Neural progenitor cell (in vitro differentiated cells): ENCODE measurements around the gene CYP27B1. TPM values are rescaled to one million over a fixed set of nuclear protein-coding genes. Genes with fewer than 3 reads are reported as not detected.

ENCODE experiments used
- DNase-seq: peaks from one replicate; pipeline ENCODE4 v3.0.0-alpha.2; 2016; ENCODE audit warnings: low spot score
- H2AFZ ChIP-seq: fragments of 200-600 bp; sonication (generic); replicated peaks from 2 replicates; pipeline ENCODE4 v1.6.1; 2016; ENCODE audit warnings: antibody characterized with exemption
- H3F3A ChIP-seq: fragments of 200-600 bp; sonication (generic); 2 replicates; pipeline ENCODE4 v1.6.1; 2016; ENCODE audit warnings: antibody characterized with exemption, low read depth
- H3K27ac ChIP-seq: fragments of 200-600 bp; sonication (generic); 2 replicates; pipeline ENCODE4 v1.5.1; 2016; ENCODE audit warnings: mild to moderate bottlenecking
- H3K27me3 ChIP-seq: fragments of 200-600 bp; sonication (generic); 2 replicates; pipeline ENCODE4 v1.6.1; 2016; ENCODE audit warnings: mild to moderate bottlenecking, moderate library complexity
- H3K36me3 ChIP-seq: fragments of 200-600 bp; sonication (generic); 2 replicates; pipeline ENCODE4 v1.5.1; 2016
- H3K4me1 ChIP-seq: fragments of 200-600 bp; sonication (generic); 2 replicates; pipeline ENCODE4 v1.6.1; 2016; ENCODE audit warnings: mixed run types
- H3K4me2 ChIP-seq: fragments of 200-600 bp; sonication (generic); 2 replicates; pipeline ENCODE4 v1.6.1; 2016
- H3K4me3 ChIP-seq: fragments of 200-600 bp; sonication (generic); 2 replicates; pipeline ENCODE4 v1.5.1; 2016
- H3K79me2 ChIP-seq: fragments of 200-600 bp; sonication (generic); 2 replicates; pipeline ENCODE4 v1.6.1; 2016; ENCODE audit warnings: low read depth
- H3K9ac ChIP-seq: fragments of 200-600 bp; sonication (generic); 2 replicates; pipeline ENCODE4 v1.6.1; 2016
- H3K9me3 ChIP-seq: fragments of 200-600 bp; sonication (generic); 2 replicates; pipeline ENCODE4 v1.5.1; 2016; ENCODE audit warnings: low read depth
- H4K20me1 ChIP-seq: fragments of 200-600 bp; sonication (generic); 2 replicates; pipeline ENCODE4 v1.6.1; 2016; ENCODE audit warnings: low read depth
- H3K27ac Mint-ChIP-seq: 3 replicates; pipeline ENCODE4 v1.8.0; 2021; ENCODE audit warnings: mixed read lengths
- H3K27me3 Mint-ChIP-seq: 2 replicates; pipeline ENCODE4 v1.8.0; 2022; ENCODE audit warnings: low read depth, mild to moderate bottlenecking, inconsistent platforms, moderate library complexity, mixed read lengths; ENCODE audit not compliant: insufficient read depth
- H3K36me3 Mint-ChIP-seq: 3 replicates; pipeline ENCODE4 v1.8.0; 2021; ENCODE audit warnings: mixed read lengths
- H3K4me1 Mint-ChIP-seq: 3 replicates; pipeline ENCODE4 v1.8.0; 2021; ENCODE audit warnings: mixed read lengths
- H3K4me3 Mint-ChIP-seq: 3 replicates; pipeline ENCODE4 v1.8.0; 2021; ENCODE audit warnings: mild to moderate bottlenecking, moderate library complexity, mixed read lengths
- H3K9me3 Mint-ChIP-seq: 3 replicates; pipeline ENCODE4 v1.8.0; 2020; ENCODE audit warnings: mixed read lengths
- EZH2 ChIP-seq: fragments of 200-600 bp; sonication (generic); IDR thresholded peaks from 2 replicates; pipeline ENCODE4 v1.6.1; 2017; ENCODE audit warnings: antibody characterized with exemption, mild to moderate bottlenecking, moderate library complexity
- EZH2phosphoT487 ChIP-seq: fragments of 200-600 bp; sonication (generic); IDR thresholded peaks from 2 replicates; pipeline ENCODE4 v1.6.1; 2017; ENCODE audit warnings: antibody characterized with exemption
- total RNA-seq: library from RNA; depleted of rRNA; stranded (reverse); fragments of >200 nt; gene quantifications from 2 replicates; pipeline ENCODE4 v1.2.3, GENCODE V29; 2015; ENCODE audit warnings: low replicate concordance
- TF ChIP-seq, protein P1 (sequence below): fragments of 200-600 bp; sonication (generic); IDR thresholded peaks from 2 replicates; pipeline ENCODE4 v1.5.1; 2017; ENCODE audit warnings: antibody characterized with exemption, mild to moderate bottlenecking

CYP27B1 gene
- total RNA-seq, 1 donor from 2014 or later: 0.17 TPM

DNA sequence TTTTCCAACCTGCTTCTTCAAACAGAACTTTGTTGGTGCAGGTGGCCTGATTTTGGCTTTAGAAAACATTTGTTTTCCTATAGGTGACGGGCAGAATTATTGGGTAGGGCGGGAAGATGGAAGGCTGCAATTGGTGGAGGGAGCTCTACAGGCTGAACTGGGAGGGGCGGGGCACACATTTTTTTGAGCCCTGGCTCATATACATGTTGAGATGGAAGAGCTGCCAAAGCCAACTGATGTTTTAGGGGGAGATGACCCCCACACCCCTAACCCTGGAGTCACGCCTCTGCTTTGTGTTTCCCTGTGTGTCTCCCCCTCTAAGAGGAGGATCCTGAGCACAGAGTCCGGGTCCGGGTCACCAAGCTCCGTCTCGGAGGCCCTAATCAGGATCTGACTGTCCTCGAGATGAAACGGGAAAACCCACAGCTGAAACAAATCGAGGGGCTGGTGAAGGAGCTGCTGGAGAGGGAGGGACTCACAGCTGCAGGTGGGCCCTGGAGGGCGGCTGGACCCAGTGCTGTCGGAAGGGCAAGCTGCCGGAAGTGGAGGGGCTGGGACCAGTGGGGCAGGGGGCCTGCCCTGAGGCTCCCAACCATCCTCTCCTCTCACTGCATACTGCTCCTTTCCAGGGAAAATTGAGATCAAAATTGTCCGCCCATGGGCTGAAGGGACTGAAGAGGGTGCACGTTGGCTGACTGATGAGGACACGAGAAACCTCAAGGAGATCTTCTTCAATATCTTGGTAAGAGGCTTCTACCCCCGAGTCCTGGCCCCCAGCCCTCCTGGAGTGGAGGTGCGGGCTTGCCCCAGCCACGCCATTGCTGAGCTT lies 46.9 kb downstream of the CYP27B1 start:
- Mint-ChIP-seq H3K36me3 (peaks cover 5% of the 10 kb centered on the region), H3K4me1 (peaks cover 6% of the 10 kb centered on the region), H3K27ac (no peak overlapping the region), H3K27me3 (peaks cover 8% of the 10 kb centered on the region), H3K9me3 (no peaks in the 10 kb centered on the region), H3K4me3 (no peak overlapping the region)
- Histone ChIP-seq H3K9ac (no peak overlapping the region), H3K27me3 (peaks cover 24% of the 10 kb centered on the region), H3K79me2 (no peaks in the 10 kb centered on the region), H4K20me1 (no peaks in the 10 kb centered on the region), H3K4me3 (no peak overlapping the region), H3K4me1 (no peaks in the 10 kb centered on the region), H2AFZ (no peak overlapping the region), H3K27ac (no peak overlapping the region), H3K36me3 (no peaks in the 10 kb centered on the region), H3K4me2 (no peak overlapping the region), H3F3A (no peaks in the 10 kb centered on the region), H3K9me3 (no peaks in the 10 kb centered on the region)
- TF ChIP-seq, protein P1, sequence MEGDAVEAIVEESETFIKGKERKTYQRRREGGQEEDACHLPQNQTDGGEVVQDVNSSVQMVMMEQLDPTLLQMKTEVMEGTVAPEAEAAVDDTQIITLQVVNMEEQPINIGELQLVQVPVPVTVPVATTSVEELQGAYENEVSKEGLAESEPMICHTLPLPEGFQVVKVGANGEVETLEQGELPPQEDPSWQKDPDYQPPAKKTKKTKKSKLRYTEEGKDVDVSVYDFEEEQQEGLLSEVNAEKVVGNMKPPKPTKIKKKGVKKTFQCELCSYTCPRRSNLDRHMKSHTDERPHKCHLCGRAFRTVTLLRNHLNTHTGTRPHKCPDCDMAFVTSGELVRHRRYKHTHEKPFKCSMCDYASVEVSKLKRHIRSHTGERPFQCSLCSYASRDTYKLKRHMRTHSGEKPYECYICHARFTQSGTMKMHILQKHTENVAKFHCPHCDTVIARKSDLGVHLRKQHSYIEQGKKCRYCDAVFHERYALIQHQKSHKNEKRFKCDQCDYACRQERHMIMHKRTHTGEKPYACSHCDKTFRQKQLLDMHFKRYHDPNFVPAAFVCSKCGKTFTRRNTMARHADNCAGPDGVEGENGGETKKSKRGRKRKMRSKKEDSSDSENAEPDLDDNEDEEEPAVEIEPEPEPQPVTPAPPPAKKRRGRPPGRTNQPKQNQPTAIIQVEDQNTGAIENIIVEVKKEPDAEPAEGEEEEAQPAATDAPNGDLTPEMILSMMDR: no peak
- no peak for TF ChIP-seq EZH2phosphoT487
- TF ChIP-seq EZH2: no peak
- no peak for DNase-seq

DNA sequence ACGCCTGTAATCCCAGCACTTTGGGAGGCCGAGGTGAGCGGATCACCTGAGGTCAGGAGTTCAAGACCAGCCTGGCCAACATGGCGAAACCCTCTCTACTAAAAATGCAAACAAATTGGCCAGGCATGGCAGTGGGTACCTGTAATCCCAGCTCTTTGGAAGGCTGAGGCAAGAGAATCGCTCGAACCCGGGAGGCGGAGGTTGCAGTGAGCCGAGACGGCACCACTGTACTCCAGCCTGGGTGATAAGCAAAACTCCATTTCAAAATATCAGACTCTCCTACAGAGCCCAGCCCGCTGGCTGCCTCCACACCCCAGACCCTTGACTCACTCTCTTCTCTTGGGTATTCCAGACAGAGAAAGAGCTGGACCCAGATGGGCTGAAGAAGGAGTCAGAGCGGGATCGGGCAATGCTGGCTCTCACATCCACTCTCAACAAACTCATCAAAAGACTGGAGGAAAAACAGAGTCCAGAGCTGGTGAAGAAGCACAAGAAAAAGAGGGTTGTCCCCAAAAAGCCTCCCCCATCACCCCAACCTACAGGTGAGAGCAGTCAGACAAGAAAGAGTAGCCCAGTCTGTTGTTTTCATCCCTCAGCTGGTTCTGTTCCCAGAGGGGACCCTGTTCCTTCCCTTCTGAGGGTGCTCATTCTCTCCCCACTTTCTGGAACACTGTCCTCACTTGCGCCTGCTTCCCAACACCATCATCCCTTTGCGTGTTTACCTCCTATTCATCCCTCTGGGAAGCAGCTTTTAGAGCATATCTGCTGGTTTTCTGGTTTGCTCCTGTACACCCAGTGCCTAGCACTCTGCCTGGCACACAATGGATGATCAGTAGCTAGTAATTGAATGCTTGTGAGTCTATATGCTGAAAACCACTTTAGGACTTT lies 48.0 kb downstream of the CYP27B1 start:
- Histone ChIP-seq H3K4me3 (no peak overlapping the region), H3K36me3 (no peaks in the 10 kb centered on the region), H3K9ac (no peak overlapping the region), H3F3A (no peaks in the 10 kb centered on the region), H3K4me2 (no peak overlapping the region), H4K20me1 (no peaks in the 10 kb centered on the region), H2AFZ (no peak overlapping the region), H3K4me1 (no peaks in the 10 kb centered on the region), H3K27ac (no peak overlapping the region), H3K9me3 (no peaks in the 10 kb centered on the region), H3K79me2 (no peaks in the 10 kb centered on the region), H3K27me3 (peaks cover 13% of the 10 kb centered on the region)
- TF ChIP-seq EZH2: no peak
- TF ChIP-seq, protein P1: no peak
- no peak for TF ChIP-seq EZH2phosphoT487
- no peaks in the 10 kb centered on the region for H3K9me3 Mint-ChIP-seq
- H3K27ac Mint-ChIP-seq: no peak overlapping the region
- H3K4me3 Mint-ChIP-seq: no peak overlapping the region
- peaks cover 3% of the 10 kb centered on the region for H3K4me1 Mint-ChIP-seq
- H3K36me3 Mint-ChIP-seq: peaks cover 5% of the 10 kb centered on the region
- DNase-seq: no peak
- H3K27me3 Mint-ChIP-seq: peaks cover 5% of the 10 kb centered on the region

GRCh38 chr12:57717846-57718640 lies 48.8 kb downstream of the CYP27B1 start:
- Histone ChIP-seq H2AFZ (no peak overlapping the region), H3K36me3 (no peaks in the 10 kb centered on the region), H3K27me3 (peaks cover 4% of the 10 kb centered on the region), H3K4me1 (no peaks in the 10 kb centered on the region), H3K9ac (no peak overlapping the region), H3K9me3 (no peaks in the 10 kb centered on the region), H4K20me1 (no peaks in the 10 kb centered on the region), H3K4me2 (no peak overlapping the region), H3K79me2 (no peaks in the 10 kb centered on the region), H3F3A (no peaks in the 10 kb centered on the region), H3K27ac (no peak overlapping the region), H3K4me3 (no peak overlapping the region)
- peaks cover 2% of the 10 kb centered on the region for H3K27me3 Mint-ChIP-seq
- no peak for DNase-seq
- no peak for TF ChIP-seq EZH2phosphoT487
- no peak for TF ChIP-seq EZH2
- TF ChIP-seq, protein P1: no peak
- no peaks in the 10 kb centered on the region for H3K4me1 Mint-ChIP-seq
- H3K9me3 Mint-ChIP-seq: no peaks in the 10 kb centered on the region
- H3K4me3 Mint-ChIP-seq: no peak overlapping the region
- no peak overlapping the region for H3K27ac Mint-ChIP-seq
- H3K36me3 Mint-ChIP-seq: peaks cover 5% of the 10 kb centered on the region
